BJ (cell line): ENCODE data around the gene EPB41. TPM values are rescaled to one million over a fixed set of nuclear protein-coding genes. Genes with fewer than 3 reads are reported as not detected.

Experiments used
- CTCF ChIA-PET: fragments of 350-600 bp; formaldehyde crosslinking; extraction: SDS; loops from one replicate; lab custom pipeline; 2021; ENCODE audit warnings: antibody characterized with exemption, inconsistent platforms; lab: Yijun Ruan, JAX
- POLR2A ChIA-PET: fragments of 300-600 bp; sonication (Branson Sonifier 250); formaldehyde crosslinking; extraction: SDS; loops from one replicate; lab custom pipeline; 2021; ENCODE audit warnings: antibody characterized with exemption; lab: Charles Lee
- DNase-seq: peaks from one replicate; pipeline ENCODE4 v3.0.0-alpha.2; 2011; ENCODE audit warnings: low read depth
- H3K27me3 ChIP-seq: 2 replicates; pipeline ENCODE4 v1.6.0; 2011; ENCODE audit warnings: low read length; ENCODE audit not compliant: control insufficient read depth, insufficient read depth
- H3K36me3 ChIP-seq: 2 replicates; pipeline ENCODE4 v1.5.1; 2011; ENCODE audit warnings: low read length; ENCODE audit not compliant: control insufficient read depth, insufficient read depth
- H3K4me3 ChIP-seq: 2 replicates; pipeline ENCODE4 v1.5.1; 2011; ENCODE audit warnings: low read depth, mild to moderate bottlenecking, control low read depth, low read length
- CTCF ChIP-seq: IDR thresholded peaks from 2 replicates; pipeline ENCODE4 v1.5.1; 2011; ENCODE audit warnings: low read depth, mild to moderate bottlenecking, control low read depth, inconsistent platforms, low read length, moderate library complexity; ENCODE audit not compliant: insufficient read depth
- polyA plus RNA-seq: library from polyadenylated mRNA; depleted of rRNA; stranded (reverse); fragments of >200 nt; gene quantifications from 2 replicates; pipeline ENCODE4 v1.2.3, GENCODE V29; 2011

EPB41 gene
- polyA plus RNA-seq, 1 experiment: 7.5 TPM

- CTCF ChIA-PET: interaction anchor here (0.7 to 1.3 kb wide), 2 partner anchors 11 to 28 kb away, joined by 3 read pairs; no protein-coding TSS in a partner anchor
- no peak for DNase-seq
Measured at GRCh38 chr1:29152046-29152805, 237.9 kb downstream of the EPB41 start.

GRCh38 chr1:29156543-29157268 lies 242.3 kb downstream of the EPB41 start:
- CTCF ChIA-PET: interaction anchor here (0.9 to 1.6 kb wide), 2 partner anchors 13 to 275 kb away, joined by 3 to 4 read pairs; no protein-coding TSS in a partner anchor
- POLR2A ChIA-PET: interaction anchor here (0.6 kb wide), 1 partner anchor 1702 kb away, joined by 8 read pairs; no protein-coding TSS in a partner anchor
- Histone ChIP-seq H3K27me3 (no peaks in the 10 kb centered on the region), H3K4me3 (no peak overlapping the region), H3K36me3 (peaks cover 25% of the 10 kb centered on the region)
- no peak for TF ChIP-seq CTCF
- no peak for DNase-seq

More at GRCh38 chr1:29152046-29152805, 237.9 kb downstream of the EPB41 start:
- Histone ChIP-seq H3K4me3 (no peak overlapping the region), H3K36me3 (peaks cover 32% of the 10 kb centered on the region), H3K27me3 (no peaks in the 10 kb centered on the region)
- POLR2A ChIA-PET: no interaction called here
- no peak for TF ChIP-seq CTCF

- no peak for TF ChIP-seq CTCF
- ChIA-PET CTCF (interaction anchor here (0.9 to 1.6 kb wide), 2 partner anchors 13 to 275 kb away, joined by 3 to 4 read pairs; no protein-coding TSS in a partner anchor), POLR2A (no interaction called here)
- Histone ChIP-seq H3K27me3 (no peaks in the 10 kb centered on the region), H3K4me3 (no peak overlapping the region), H3K36me3 (peaks cover 25% of the 10 kb centered on the region)
- no peak for DNase-seq
Measured at GRCh38 chr1:29157269-29157601, 242.9 kb downstream of the EPB41 start.

- Histone ChIP-seq H3K4me3 (no peak overlapping the region), H3K27me3 (no peaks in the 10 kb centered on the region), H3K36me3 (peaks cover 16% of the 10 kb centered on the region)
- CTCF ChIA-PET: interaction anchor here (0.6 to 2.3 kb wide), 3 partner anchors 11 to 167 kb away, joined by 3 to 6 read pairs (median 3); no protein-coding TSS in a partner anchor
- POLR2A ChIA-PET: no interaction called here
- no peak for TF ChIP-seq CTCF
- no peak for DNase-seq
Measured at GRCh38 chr1:29159773-29160172, 245.4 kb downstream of the EPB41 start.

- DNase-seq: no peak
- CTCF ChIA-PET: no interaction called here
Measured at GRCh38 chr1:29162025-29162424, 247.7 kb downstream of the EPB41 start.

More at GRCh38 chr1:29162025-29162424, 247.7 kb downstream of the EPB41 start:
- TF ChIP-seq CTCF: no peak
- H3K27me3 ChIP-seq: no peaks in the 10 kb centered on the region
- peaks cover 18% of the 10 kb centered on the region for H3K36me3 ChIP-seq
- H3K4me3 ChIP-seq: no peak overlapping the region
- POLR2A ChIA-PET: no interaction called here
